ENCODE measurements around the gene C14orf93.

DNA sequence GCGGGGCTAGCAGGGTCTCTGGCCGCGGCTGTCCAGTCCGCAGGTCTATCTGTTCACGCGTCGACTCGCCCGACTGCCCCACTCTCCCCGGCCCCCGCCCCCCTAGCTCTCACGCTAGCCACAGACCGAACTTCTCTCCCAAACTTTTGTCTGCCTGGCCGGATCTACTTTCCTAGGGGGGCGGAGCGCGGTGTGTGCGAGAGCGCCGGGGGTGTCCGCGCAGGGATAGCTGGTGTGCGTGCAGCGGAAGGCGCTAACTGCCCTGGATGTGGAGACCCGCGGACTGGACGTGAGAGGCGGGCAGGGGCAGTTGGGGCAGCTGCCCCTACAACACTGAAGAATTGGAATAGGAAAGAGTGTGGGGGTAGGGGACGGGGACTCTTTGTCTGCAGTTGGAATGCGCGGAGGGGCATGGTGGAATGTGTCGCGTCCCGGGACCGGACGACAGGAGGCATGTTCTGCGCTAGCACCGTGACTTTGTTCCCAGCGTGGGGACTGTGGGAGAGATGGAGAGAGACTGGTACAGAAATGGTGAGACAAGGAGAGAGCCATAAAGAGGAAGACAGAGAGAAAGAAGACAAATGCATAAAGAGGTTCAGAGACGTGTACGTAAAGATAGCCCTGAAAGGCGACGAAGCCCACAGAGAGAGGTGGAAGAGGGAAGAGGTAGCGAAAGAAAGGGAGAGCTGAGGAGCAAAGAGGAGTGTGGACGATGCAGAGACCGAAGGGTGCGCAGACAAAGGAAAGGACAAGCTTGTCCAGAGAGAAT, 27.3 kb downstream of the C14orf93 start, which contains the start of gene AJUBA:
- TF ChIP-seq, protein P1, sequence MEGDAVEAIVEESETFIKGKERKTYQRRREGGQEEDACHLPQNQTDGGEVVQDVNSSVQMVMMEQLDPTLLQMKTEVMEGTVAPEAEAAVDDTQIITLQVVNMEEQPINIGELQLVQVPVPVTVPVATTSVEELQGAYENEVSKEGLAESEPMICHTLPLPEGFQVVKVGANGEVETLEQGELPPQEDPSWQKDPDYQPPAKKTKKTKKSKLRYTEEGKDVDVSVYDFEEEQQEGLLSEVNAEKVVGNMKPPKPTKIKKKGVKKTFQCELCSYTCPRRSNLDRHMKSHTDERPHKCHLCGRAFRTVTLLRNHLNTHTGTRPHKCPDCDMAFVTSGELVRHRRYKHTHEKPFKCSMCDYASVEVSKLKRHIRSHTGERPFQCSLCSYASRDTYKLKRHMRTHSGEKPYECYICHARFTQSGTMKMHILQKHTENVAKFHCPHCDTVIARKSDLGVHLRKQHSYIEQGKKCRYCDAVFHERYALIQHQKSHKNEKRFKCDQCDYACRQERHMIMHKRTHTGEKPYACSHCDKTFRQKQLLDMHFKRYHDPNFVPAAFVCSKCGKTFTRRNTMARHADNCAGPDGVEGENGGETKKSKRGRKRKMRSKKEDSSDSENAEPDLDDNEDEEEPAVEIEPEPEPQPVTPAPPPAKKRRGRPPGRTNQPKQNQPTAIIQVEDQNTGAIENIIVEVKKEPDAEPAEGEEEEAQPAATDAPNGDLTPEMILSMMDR (IDR thresholded peaks at IDR 0.05), result peak in 1 of 7 experiments; percentile 37
- TF ChIP-seq POLR2A (IDR thresholded peaks at IDR 0.05), result no peak
- TF ChIP-seq POLR2AphosphoS5 (IDR thresholded peaks at IDR 0.05), result peak in 1 of 3 donors; percentile 49
